Measurements from ENCODE around the gene ANO6.

GRCh38 chr12:45217846-45218245 lies 2.0 kb downstream of the ANO6 start:
- TF ChIP-seq, protein P1, sequence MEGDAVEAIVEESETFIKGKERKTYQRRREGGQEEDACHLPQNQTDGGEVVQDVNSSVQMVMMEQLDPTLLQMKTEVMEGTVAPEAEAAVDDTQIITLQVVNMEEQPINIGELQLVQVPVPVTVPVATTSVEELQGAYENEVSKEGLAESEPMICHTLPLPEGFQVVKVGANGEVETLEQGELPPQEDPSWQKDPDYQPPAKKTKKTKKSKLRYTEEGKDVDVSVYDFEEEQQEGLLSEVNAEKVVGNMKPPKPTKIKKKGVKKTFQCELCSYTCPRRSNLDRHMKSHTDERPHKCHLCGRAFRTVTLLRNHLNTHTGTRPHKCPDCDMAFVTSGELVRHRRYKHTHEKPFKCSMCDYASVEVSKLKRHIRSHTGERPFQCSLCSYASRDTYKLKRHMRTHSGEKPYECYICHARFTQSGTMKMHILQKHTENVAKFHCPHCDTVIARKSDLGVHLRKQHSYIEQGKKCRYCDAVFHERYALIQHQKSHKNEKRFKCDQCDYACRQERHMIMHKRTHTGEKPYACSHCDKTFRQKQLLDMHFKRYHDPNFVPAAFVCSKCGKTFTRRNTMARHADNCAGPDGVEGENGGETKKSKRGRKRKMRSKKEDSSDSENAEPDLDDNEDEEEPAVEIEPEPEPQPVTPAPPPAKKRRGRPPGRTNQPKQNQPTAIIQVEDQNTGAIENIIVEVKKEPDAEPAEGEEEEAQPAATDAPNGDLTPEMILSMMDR (optimal IDR thresholded peaks at IDR 0.05 in 1 of 3, IDR thresholded peaks at IDR 0.05 in 1 of 3, conservative IDR thresholded peaks at IDR 0.05 in 1 of 3; ENCODE audit: extremely low read depth in 1 of 3, insufficient read depth in 2 of 3, low read length in 3 of 3): no peak
- no peak for TF ChIP-seq EZH2 (IDR thresholded peaks at IDR 0.05; ENCODE audit: low read length)

All from keratinocyte (primary cell).